ENCODE results near the gene TMEM156.

Gene TMEM156, protein sequence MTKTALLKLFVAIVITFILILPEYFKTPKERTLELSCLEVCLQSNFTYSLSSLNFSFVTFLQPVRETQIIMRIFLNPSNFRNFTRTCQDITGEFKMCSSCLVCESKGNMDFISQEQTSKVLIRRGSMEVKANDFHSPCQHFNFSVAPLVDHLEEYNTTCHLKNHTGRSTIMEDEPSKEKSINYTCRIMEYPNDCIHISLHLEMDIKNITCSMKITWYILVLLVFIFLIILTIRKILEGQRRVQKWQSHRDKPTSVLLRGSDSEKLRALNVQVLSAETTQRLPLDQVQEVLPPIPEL

DNA sequence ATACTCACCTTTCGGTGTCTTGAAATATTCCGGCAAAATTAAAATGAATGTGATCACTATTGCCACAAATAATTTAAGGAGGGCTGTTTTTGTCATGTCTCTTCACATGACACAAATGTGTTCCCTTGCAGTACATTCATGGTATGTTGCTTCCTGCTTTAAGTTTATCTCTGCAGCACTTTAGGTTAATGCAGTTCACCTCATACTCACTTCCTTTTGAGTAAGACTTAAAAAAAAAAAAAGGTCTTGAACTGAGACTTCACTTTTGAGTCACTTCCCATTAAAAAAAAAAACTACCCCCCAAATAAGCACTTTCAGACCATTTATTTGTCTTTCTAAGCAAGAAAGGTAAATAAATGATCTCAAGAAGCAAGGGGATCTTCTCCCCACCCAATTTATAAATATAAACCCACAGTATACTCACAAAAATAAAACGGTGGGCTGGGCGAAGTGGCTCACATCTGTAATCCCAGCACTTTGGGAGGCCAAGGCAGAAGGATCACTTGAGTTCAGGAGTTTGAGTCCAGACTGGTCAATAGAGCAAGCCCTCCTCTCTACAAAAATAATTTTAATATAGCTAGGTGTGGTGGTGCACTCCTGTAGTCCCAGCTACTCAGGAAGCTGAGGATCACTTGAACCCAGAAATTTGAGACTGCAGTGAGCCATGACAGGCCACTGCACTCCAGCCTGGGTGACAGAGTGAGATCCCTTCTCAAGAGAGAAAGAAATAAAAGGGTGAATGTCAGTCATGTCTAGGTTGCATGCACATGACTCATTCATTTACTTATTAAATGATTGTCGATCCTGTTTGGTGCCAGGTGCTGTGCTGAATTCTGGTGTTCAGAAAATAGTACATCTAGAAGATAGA, at the start of gene TMEM156:
Gene TMEM156, minus strand, starts transcription at position 192 of the 868 bp plus-strand sequence. Its CDS starts 96 bp downstream, at position 96.
- DNase-seq (ENCODE audit: low spot score), result peak; percentile 88

DNA sequence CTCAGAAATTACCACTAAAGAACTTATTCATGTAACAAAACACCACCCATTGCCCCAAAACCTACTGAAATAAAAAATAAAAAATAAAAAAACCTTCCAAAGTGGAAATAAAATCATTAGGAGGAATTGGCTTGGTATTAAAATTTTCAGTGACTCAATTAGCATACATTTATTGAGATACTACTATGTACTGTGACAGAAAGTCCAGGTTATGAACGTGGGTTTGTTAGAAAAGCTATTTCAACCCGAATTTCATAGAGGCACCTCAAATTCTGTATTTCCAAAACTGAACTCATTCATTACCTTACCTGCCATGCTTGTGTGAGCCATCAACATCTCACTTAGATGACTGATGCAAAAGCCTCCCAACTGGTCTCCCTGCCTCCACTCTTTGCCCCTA, 46.6 kb upstream of the TMEM156 start:
- no peak for DNase-seq (ENCODE audit: low spot score)

DNA sequence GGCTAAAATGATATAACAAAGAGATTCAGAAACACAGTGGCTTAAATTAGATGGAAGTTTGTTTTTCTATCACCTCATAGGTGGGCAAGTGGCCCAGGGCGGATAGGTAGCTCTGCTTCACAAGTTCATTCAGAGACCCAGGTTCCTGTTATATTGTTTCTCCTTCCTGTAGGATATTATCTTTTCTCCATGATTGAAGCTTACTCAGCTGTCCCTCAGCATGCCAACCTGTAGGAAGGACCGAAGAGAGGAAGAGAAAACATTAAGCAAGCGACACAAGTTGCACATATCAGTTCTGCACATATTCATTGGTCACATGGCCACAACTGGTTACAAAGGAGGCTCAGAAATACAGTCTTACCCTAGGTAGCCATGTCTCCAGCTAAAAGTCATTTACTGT, 36.7 kb upstream of the TMEM156 start:
- DNase-seq (ENCODE audit: low spot score), result no peak

DNA sequence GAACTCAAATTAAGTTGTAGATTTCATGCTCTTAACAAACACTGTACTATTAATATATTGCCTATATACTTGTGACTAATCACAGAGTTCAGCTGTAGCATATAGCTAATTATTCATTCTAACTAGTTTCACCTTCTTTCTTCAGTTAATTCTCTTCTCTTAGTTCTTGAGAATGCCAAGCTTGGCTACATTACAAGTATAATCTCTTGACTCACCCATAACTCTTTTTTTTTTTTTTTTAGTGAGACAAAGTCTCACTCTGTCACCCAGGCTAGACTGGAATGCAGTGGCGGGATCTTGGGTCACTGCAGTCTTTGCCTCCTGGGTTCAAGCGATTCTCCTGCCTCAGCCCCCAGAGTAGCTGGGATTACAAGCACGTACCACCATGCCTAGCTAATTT, 35.2 kb upstream of the TMEM156 start:
- DNase-seq (ENCODE audit: low spot score), result no peak

DNA sequence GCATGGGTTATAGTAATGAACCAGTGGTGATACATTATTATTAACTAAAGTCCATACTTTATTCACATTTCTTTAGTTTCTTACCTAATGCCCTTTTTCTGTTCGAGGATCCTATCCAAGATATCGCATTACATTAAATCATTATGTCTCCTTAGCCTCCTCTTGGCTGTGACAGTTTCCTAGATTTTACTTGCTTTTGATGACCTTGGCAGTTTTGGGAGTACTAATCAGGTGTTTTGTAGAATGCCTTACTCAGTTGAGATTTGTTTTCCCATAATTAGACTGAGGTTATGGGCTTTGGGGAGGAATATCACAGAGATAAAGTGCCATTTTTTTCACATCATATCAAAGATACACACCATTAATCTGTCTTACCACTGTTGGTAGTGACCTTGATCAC, 34.8 kb upstream of the TMEM156 start:
- DNase-seq (ENCODE audit: low spot score), result no peak

DNA sequence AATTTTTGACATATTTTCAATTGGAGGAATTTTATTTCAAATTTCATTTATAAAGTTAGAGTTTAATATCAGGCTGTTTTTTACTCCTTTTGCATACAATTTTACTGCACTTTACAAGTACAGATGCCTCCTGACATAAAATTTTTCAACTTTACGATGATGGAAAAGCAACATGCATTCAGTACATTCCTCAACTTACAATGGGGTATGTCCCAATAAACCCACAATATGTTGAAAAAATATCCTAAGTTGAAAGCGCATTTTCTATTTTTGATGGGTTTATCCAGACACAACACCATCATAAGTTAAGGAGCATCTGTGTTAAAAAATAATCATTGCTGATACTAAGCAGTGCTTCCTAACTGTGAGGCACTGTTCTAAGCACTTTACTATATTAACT, 34.2 kb upstream of the TMEM156 start:
- DNase-seq (ENCODE audit: low spot score), result no peak

DNA sequence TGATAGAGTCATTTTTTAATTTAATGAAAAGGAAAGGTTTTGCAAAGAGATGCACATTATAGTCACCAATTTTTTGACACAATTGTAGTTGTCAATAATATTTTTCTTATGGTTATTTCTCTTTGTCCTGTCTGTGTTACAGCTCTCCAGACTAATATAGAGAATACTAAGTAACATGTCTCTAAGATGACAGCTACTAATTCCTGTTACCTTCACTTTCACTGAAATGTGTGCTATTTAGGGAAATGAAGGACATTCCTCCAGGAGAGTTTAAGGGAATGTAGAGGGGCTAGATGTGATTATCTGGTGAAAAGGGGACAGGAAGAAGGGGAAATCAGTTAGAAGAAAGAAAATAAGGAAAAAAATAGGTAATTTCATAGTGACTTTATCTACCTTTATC, 31.2 kb upstream of the TMEM156 start:
- DNase-seq (ENCODE audit: low spot score), result no peak

DNA sequence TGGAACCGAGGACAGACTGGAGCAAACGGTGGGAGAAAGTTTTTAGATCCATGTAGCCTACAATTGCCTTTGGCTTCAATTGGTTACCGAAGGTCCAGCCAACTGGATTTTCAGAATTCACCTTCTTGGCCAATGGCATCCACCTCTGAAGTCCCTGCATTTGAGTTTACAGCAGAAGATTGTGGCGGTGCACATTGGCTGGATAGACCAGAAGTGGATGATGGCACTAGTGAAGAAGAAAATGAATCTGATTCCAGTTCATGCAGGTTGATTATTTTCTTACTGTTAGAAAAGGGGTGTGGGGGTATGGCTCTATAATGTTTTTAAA, 30.5 kb upstream of the TMEM156 start:
- DNase-seq (ENCODE audit: low spot score), result no peak

DNA sequence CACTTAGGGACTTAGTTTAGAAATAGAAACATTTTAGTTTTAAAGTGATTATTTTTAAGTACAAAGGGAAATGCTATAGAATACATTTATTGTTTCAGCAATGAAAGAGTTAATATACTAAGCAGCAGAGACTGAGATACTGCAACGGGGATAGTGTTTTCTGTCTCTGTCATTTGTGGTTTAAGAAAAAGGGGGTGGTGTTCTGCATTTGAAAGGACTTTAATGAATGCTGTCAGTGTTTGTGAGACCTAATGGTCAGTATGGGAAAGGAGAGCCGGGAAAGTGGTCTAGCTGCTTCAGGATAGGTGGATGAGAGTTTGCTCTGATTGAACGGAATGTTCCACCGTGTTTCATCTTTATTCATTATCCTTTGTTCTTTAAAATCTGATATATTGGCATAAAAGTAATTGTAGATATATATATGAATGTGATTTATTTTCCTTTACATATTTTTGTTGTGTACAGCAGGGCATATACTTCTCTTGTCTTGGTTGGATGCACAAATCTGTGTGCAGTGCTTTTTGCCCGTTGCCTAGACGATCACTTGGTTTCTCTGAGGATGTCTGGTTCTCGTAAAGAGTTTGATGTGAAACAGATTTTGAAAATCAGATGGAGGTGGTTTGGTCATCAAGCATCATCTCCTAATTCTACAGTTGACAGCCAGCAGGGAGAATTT, 30.0 kb upstream of the TMEM156 start, which contains the start of gene KLHL5:
Gene KLHL5, plus strand, starts transcription at position 139 of the 676 bp plus-strand sequence. Its CDS starts 421 bp downstream, at position 560.
- DNase-seq (ENCODE audit: low spot score), result no peak

DNA sequence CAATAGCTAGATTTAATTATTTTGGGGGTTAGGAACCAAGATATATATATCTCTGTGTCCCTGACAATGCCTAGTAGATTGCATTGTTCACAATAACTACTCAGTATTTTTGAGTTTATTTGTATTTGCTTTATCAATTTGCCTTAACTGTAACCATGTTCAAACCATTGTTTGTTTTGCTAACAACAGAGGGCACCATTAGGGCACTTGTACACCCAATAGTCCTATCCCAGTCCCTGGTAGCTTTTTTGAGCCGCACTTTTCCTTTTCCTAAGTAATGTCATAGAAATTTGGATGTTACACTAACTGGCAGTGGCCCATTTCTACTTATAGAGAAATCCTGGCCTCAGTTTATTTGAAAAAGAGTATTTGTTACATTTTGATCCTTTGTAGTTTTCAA, 29.2 kb upstream of the TMEM156 start:
- no peak for DNase-seq (ENCODE audit: low spot score)

DNA sequence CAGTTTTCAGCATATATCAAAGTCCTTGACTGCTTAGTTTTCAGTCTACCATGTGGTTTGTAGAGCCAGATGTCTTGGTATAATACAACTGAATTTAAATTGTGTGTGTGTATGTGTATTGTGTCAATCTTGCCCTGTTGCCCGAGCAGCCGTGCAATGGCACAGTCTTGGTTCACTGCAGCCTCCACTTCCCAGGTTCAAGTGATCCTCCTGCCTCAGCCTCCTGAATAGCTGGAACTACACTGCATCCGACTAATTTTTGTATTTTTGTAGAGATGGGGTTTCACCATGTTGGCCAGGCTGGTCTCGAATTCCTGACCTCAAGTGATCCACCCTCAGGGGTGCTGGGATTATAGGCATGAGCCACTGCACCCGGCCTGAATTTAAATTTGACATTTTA, 23.8 kb upstream of the TMEM156 start:
- DNase-seq (ENCODE audit: low spot score), result no peak

DNA sequence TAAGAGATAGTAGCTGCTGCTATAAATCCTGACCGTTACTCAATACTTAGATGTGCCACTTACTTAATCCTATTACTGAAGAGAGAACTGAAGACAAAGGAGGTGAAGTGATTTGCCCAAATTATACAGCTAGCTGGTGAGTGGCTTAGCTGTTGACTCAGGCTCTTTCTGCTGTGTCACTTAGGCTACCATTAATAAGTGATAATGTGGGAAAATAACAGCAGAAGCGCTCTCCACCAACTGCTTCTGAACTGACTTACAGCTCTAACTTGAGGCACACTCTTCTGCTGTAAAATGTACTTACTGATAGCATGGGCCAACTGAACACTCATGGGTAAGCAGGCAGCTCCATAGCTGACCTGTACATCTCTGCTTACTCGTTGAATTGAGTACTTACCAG, 22.3 kb upstream of the TMEM156 start:
- no peak for DNase-seq (ENCODE audit: low spot score)

DNA sequence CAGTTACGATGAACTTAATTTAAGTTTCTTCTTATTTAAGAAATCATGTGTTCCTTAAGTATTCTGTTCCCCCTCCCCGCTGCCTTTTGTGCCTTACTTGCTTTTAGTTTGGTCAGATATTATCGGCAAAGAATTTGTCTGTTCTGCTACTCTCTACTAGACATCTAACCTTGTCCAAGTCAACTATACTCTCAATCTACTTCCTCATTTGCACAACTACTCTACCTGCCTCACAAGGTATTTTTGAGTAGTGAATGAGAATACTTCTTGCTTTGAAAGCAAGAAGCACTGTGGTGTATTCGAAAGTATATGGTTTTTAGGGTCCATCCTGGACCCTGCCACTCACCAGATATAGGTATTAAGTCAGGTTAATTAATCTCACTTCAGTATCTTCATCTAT, 21.8 kb upstream of the TMEM156 start:
- no peak for DNase-seq (ENCODE audit: low spot score)

DNA sequence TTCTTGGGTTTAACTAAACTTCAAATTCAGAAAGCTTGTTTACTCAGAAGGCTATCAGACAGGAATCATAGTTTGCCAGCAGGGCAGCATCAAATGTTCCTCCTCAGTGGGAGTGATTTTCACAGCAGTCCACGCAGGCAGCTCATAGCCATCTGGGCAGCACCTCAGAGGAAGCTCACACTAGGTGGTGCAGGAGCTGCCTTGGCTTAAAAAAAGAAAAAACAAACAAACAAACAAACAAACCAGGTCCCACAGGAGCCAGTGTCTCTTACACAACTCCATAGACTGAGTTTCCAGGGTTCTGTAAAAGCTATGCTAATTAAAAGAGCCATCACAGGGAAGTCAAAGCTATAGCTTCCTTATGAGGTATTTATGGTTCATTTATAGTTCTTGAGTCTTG, 19.3 kb upstream of the TMEM156 start:
- DNase-seq (ENCODE audit: low spot score), result no peak

DNA sequence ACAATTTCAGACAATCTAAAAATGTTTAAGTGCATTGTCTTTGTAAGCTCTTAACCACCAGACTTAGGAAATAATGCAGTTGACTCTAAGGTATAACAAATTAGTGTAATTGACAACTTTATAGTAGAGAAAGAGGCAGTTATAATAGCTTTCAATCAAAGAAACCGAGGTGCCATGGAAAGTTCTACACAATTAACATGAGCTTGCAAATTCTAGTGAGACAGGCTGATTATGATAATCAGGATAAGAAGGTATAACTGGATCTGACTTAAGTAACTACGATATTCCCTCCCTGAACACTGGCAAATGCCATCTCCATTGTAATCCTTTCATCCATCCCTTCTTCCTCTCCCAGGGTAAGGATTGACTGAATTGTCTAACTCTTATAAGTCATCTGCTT, 18.4 kb upstream of the TMEM156 start:
- no peak for DNase-seq (ENCODE audit: low spot score)

DNA sequence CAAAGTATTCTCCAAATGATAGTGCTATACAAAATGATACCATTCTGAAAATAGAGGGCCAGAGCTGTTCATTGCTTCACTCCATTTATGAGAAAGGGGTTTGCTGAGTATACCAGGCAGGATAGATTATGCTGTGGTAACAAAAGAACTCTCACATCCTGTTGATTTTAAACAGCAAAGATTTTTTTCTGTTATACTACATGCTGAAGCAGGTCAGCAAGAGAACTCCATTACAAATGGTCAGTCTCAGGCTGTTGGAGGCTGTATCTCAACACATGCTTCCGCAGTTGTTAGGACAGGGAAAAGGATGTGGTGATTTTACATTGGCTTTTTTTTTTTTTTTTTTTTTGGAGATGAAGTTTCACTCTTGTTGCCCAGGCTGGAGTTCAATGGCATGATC, 16.1 kb upstream of the TMEM156 start:
- DNase-seq (ENCODE audit: low spot score), result no peak

DNA sequence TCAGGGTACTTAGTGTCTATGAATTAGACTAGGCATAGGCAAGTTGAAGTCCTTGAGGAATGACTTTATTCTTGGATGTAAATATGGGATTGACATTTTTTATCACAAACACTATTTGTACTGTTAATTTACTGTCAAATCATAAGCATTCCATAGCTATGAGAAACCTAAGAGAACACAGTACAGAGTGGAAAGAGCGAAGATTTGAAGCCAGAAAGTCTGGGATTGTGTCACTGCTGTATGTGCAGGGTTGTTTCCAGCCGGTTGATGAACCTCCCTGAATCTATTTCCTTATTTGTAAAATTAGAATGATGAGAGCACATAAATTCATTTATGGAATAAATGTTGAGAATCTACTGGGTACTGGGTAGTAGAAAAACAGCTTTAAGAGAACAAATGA, 15.5 kb upstream of the TMEM156 start:
- no peak for DNase-seq (ENCODE audit: low spot score)

DNA sequence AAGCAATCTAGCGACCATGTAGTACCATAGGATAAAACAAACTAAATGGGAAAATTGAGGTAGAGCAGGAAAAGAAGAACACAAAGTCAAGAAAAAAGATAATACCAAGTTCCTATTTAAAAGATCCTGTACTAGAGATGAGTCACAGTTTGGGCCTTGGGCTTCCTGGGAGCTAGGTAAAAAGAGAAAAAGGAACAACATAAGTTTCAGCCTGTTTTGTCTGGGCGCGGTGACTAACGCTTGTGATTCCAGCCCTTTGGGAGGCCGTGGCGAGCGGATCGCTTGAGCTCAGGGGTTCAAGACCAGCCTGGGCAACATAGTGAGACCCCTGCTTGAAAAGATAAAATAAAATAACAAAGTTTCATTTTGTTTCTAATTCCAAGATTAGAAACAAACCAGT, 14.0 kb upstream of the TMEM156 start:
- no peak for DNase-seq (ENCODE audit: low spot score)

DNA sequence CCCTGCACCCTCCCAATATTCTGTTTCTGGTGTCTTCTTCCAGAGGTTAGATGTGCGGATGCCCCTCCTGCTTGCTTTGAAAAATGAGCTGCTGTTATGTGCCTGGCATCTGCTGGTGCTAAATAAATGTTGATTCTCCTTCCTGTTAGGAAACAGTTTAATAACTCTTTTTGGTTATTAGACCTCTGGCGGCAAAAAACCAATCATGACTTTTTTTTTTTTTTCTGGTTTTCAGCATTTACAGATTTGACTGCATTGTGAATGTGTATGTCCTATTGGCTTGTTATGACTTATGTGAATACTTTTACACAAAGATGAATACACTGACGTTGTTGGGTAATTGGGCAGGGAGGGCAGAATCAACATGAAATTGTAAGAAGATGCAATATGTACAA, 13.6 kb upstream of the TMEM156 start:
- DNase-seq (ENCODE audit: low spot score), result no peak

DNA sequence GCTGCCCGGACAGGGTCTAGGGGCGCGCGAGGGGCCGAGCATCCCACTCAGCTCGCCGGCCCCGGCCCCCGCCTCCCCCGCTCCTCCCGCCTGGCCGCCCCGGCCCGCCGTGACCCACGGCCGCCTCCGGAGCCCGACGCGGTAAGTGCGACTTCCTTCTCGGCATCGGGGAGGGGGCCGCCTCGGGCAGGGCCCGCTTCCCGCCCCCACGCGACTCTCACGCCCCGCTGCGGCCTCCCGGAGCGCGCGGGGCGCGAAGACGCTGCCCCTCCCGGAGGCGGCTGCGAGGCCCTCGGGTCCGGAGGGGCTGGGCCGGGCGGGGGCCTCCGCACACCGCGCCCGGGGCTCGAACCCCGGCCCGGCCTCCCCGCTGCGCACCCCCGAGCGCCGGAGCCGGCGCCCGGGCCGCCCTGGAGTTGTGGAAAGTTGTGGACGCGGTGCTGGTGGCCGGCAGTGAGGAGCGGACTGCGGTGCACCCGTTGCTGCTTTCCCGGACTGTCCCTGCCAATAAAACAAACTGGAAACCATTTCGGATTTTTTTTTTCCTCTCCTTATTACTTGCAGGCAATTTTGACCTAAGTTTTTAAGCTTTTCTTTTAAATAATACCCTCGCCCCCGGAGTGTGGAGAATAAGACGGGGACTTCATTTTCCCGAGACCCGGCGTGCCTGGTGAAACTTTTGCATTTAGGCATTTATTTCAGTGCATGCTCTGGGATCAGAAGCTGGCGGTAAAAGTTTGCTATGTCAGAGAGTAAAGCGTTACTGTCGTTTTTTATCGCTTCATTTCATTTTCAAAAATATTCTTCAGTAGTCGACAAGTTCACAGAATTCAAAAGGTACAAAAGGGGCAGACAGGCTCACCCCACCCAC, 13.0 kb upstream of the TMEM156 start:
- DNase-seq (ENCODE audit: low spot score), result peak; percentile 31

DNA sequence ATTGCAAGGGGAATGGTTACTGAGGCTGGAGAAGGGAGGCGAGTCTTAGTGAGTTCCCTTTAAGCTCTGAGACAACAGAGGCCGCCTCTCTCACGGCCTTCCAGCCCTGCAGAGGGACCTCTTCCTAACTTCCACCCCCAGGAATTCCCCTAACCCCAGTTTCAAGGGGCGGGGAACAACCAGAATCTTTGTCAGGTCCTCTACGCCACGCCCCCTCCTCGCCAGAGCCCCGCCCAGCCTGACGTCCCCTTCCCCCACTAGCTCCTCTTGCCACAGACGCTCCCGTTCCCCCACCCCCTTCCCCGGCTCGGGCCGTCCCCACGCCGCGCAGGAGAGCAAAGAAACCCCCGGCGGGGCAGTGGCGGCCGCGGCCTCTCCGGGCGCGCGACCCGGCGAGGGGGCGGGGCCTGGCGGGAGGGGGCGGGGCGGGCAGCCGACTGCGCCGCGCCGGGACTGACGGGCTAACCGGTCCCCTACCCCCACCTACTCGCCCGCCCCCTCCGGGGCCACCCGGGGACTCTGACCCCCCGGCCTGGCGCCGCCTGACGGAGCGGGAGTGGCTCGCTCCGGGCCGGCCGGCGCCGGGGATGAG, 12.3 kb upstream of the TMEM156 start:
- peak; percentile 75 for DNase-seq (ENCODE audit: low spot score)

Data from kidney capillary endothelial cell (primary cell).